NB4 (cell line): Measurements from ENCODE around the gene UBR3.

Experiments used
- MYC ChIP-seq: IDR thresholded peaks from 2 replicates; pipeline ENCODE4 v1.6.1; 2011; ENCODE audit warnings: low read depth, low read length
- POLR2A ChIP-seq: IDR thresholded peaks from 2 replicates; pipeline ENCODE4 v1.6.1; 2011; ENCODE audit warnings: mild to moderate bottlenecking; ENCODE audit not compliant: insufficient read length; ENCODE audit errors: extremely low read depth
- TF ChIP-seq, protein P1 (sequence below): IDR thresholded peaks from one replicate; pipeline ENCODE4 v1.5.1; 2012; ENCODE audit warnings: low read depth, low read length
- TF ChIP-seq, protein P2 (sequence below): IDR thresholded peaks from 2 replicates; pipeline ENCODE4 v1.6.1; 2011; ENCODE audit warnings: low read depth, low read length

- TF ChIP-seq, protein P1, sequence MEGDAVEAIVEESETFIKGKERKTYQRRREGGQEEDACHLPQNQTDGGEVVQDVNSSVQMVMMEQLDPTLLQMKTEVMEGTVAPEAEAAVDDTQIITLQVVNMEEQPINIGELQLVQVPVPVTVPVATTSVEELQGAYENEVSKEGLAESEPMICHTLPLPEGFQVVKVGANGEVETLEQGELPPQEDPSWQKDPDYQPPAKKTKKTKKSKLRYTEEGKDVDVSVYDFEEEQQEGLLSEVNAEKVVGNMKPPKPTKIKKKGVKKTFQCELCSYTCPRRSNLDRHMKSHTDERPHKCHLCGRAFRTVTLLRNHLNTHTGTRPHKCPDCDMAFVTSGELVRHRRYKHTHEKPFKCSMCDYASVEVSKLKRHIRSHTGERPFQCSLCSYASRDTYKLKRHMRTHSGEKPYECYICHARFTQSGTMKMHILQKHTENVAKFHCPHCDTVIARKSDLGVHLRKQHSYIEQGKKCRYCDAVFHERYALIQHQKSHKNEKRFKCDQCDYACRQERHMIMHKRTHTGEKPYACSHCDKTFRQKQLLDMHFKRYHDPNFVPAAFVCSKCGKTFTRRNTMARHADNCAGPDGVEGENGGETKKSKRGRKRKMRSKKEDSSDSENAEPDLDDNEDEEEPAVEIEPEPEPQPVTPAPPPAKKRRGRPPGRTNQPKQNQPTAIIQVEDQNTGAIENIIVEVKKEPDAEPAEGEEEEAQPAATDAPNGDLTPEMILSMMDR, result no peak
- no peak for TF ChIP-seq POLR2A
- no peak for TF ChIP-seq MYC
- TF ChIP-seq, protein P2, sequence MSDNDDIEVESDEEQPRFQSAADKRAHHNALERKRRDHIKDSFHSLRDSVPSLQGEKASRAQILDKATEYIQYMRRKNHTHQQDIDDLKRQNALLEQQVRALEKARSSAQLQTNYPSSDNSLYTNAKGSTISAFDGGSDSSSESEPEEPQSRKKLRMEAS, result no peak
Measured at GRCh38 chr2:170039401-170040172, 212.3 kb downstream of the UBR3 start.
